H1 (cell line): ENCODE results near the gene VPS13D. TPM values are rescaled to one million over a fixed set of nuclear protein-coding genes. Genes with fewer than 3 reads are reported as not detected.

ENCODE experiments used
- CTCF ChIA-PET: fragments of 300-600 bp; sonication (Branson Sonifier 250); formaldehyde crosslinking; loops from one replicate; lab custom pipeline; 2021; ENCODE audit not compliant: partially characterized antibody; lab: Charles Lee
- POLR2A ChIA-PET: fragments of 300-600 bp; sonication (Branson Sonifier 250); formaldehyde crosslinking; loops from one replicate; lab custom pipeline; 2021; ENCODE audit warnings: inconsistent platforms; ENCODE audit not compliant: partially characterized antibody; lab: Charles Lee
- DNase-seq, 2 experiments: peaks; one replicate each; pipeline versions ENCODE4 v3.0.0 to v3.0.0-alpha.2; 2010 to 2022; ENCODE audit warnings: low spot score in 2 of 2, low read depth in 1 of 2, mixed read lengths in 1 of 2
- FAIRE-seq: peaks from 2 replicates; lab custom pipeline; 2011; peaks lifted over from hg19 to GRCh38; lab: Jason Lieb, UNC
- H2AFZ ChIP-seq: 2 replicates; pipeline ENCODE4 v1.8.1; 2012; ENCODE audit warnings: low read length, inconsistent platforms
- H2AK5ac ChIP-seq: 2 replicates; pipeline ENCODE4 v1.6.1; 2013; ENCODE audit warnings: low read depth, low read length
- H2BK120ac ChIP-seq: replicated peaks from 2 replicates; pipeline ENCODE3; 2013; ENCODE audit warnings: low read depth, low read length, inconsistent platforms
- H2BK12ac ChIP-seq: 2 replicates; pipeline ENCODE4 v1.6.1; 2013; ENCODE audit warnings: low read depth, low read length
- H2BK15ac ChIP-seq: 2 replicates; pipeline ENCODE4 v1.6.1; 2013; ENCODE audit warnings: low read length
- H2BK20ac ChIP-seq: 2 replicates; pipeline ENCODE4 v1.6.1; 2013; ENCODE audit warnings: low read length
- H2BK5ac ChIP-seq: 2 replicates; pipeline ENCODE4 v1.6.1; 2013; ENCODE audit warnings: low read depth, low read length
- H3K14ac ChIP-seq: 2 replicates; pipeline ENCODE4 v1.6.1; 2013; ENCODE audit warnings: inconsistent platforms; ENCODE audit not compliant: insufficient read length
- H3K18ac ChIP-seq: 2 replicates; pipeline ENCODE4 v1.6.1; 2013; ENCODE audit warnings: low read length; ENCODE audit errors: extremely low read depth
- H3K23ac ChIP-seq: 2 replicates; pipeline ENCODE4 v1.6.1; 2013; ENCODE audit warnings: inconsistent platforms; ENCODE audit not compliant: insufficient read length
- H3K23me2 ChIP-seq: 2 replicates; pipeline ENCODE4 v1.6.1; 2013; ENCODE audit warnings: low read depth, low read length
- H3K27ac ChIP-seq: 2 replicates; pipeline ENCODE4 v1.6.1; 2011; ENCODE audit warnings: low read depth, low read length, inconsistent platforms
- H3K27me3 ChIP-seq, 4 experiments: replicated peaks in 1 of 4; 1 replicate in 1 of 4; 2 replicates in 3 of 4; pipeline versions ENCODE4 v1.6.1 to v1.8.1; 2011 to 2013; ENCODE audit warnings: low read length in 3 of 4, mild to moderate bottlenecking in 3 of 4, inconsistent platforms in 2 of 4, mixed read lengths in 2 of 4, moderate library complexity in 1 of 4; ENCODE audit not compliant: control insufficient read depth in 3 of 4, insufficient read depth in 3 of 4; ENCODE audit errors: extremely low read depth in 1 of 4
- H3K36me3 ChIP-seq, 4 experiments: 2 replicates each; pipeline versions ENCODE4 v1.6.1 to v1.8.1; 2011 to 2013; ENCODE audit warnings: mild to moderate bottlenecking in 4 of 4, low read length in 3 of 4, moderate library complexity in 2 of 4, control low read depth in 1 of 4, inconsistent platforms in 1 of 4; ENCODE audit not compliant: insufficient read depth in 4 of 4, control insufficient read depth in 2 of 4
- H3K4ac ChIP-seq: replicated peaks from 2 replicates; pipeline ENCODE3; 2013; ENCODE audit warnings: low read length, low read depth, mixed read lengths, inconsistent platforms; ENCODE audit not compliant: insufficient read length
- H3K4me1 ChIP-seq, 4 experiments: replicated peaks in 1 of 4; 1 replicate in 1 of 4; 2 replicates in 3 of 4; pipeline versions ENCODE4 v1.6.1 to v1.8.1; 2011 to 2013; ENCODE audit warnings: low read length in 3 of 4, inconsistent platforms in 2 of 4, mixed read lengths in 1 of 4; ENCODE audit not compliant: insufficient read depth in 4 of 4, control insufficient read depth in 3 of 4
- H3K4me2 ChIP-seq, 2 experiments: 2 replicates each; pipeline versions ENCODE4 v1.6.1 to v1.8.1; 2011 to 2013; ENCODE audit warnings: low read depth in 2 of 2, low read length in 2 of 2, control low read depth in 1 of 2, inconsistent platforms in 1 of 2, mild to moderate bottlenecking in 1 of 2; ENCODE audit not compliant: insufficient read depth in 1 of 2
- H3K4me3 ChIP-seq, 4 experiments: fragments of 200-600, 300-600 bp in 1 of 4; sonication (generic), shearing (Covaris generic), sonication (Bioruptor Twin) in 1 of 4; 2 replicates each; pipeline versions ENCODE4 v1.5.1 to v1.8.1; 2011 to 2016; ENCODE audit warnings: low read length in 4 of 4, low read depth in 3 of 4, control low read depth in 2 of 4, inconsistent platforms in 2 of 4, mild to moderate bottlenecking in 2 of 4, mixed read lengths in 1 of 4, moderate library complexity in 1 of 4; ENCODE audit not compliant: insufficient read depth in 2 of 4; ENCODE audit errors: extremely low read depth in 1 of 4
- H3K56ac ChIP-seq: replicated peaks from 2 replicates; pipeline ENCODE3; 2013; ENCODE audit warnings: low read depth, mild to moderate bottlenecking, mixed read lengths, low read length, inconsistent platforms; ENCODE audit not compliant: insufficient read length
- H3K79me1 ChIP-seq: 2 replicates; pipeline ENCODE4 v1.6.1; 2013; ENCODE audit warnings: low read depth, low read length, control low read depth
- H3K79me2 ChIP-seq, 2 experiments: 2 replicates each; pipeline versions ENCODE4 v1.6.1 to v1.8.1; 2012 to 2013; ENCODE audit warnings: low read length in 2 of 2, mild to moderate bottlenecking in 2 of 2, inconsistent platforms in 1 of 2; ENCODE audit not compliant: insufficient read depth in 2 of 2, control insufficient read depth in 1 of 2
- H3K9ac ChIP-seq, 4 experiments: replicated peaks in 1 of 4; 1 replicate in 1 of 4; 2 replicates in 3 of 4; pipeline versions ENCODE4 v1.6.1 to v1.8.1; 2011 to 2013; ENCODE audit warnings: low read depth in 3 of 4, low read length in 3 of 4, control low read depth in 2 of 4, mild to moderate bottlenecking in 2 of 4, moderate library complexity in 2 of 4, inconsistent platforms in 1 of 4; ENCODE audit errors: extremely low read depth in 1 of 4
- H3K9me3 ChIP-seq, 2 experiments: 2 replicates each; pipeline versions ENCODE4 v1.6.1 to v1.8.1; 2012 to 2013; ENCODE audit warnings: mild to moderate bottlenecking in 2 of 2, moderate library complexity in 2 of 2, control low read depth in 1 of 2, inconsistent platforms in 1 of 2, low read depth in 1 of 2, low read length in 1 of 2, mixed read lengths in 1 of 2; ENCODE audit not compliant: insufficient read depth in 2 of 2
- H4K20me1 ChIP-seq, 2 experiments: replicated peaks in 1 of 2; 2 replicates each; pipeline versions ENCODE3 to v1.8.1; 2011 to 2013; ENCODE audit warnings: inconsistent platforms in 2 of 2, low read length in 2 of 2, mild to moderate bottlenecking in 1 of 2; ENCODE audit not compliant: insufficient read depth in 2 of 2, control insufficient read depth in 1 of 2
- H4K5ac ChIP-seq: 2 replicates; pipeline ENCODE4 v1.6.1; 2013; ENCODE audit warnings: low read length, low read depth, mixed read lengths, inconsistent platforms; ENCODE audit not compliant: insufficient read length
- H4K8ac ChIP-seq: 2 replicates; pipeline ENCODE4 v1.8.0; 2013; ENCODE audit warnings: mild to moderate bottlenecking, moderate library complexity, low read length, inconsistent platforms; ENCODE audit not compliant: insufficient read depth; ENCODE audit errors: extremely low read depth
- H4K91ac ChIP-seq: replicated peaks from 2 replicates; pipeline ENCODE3; 2013; ENCODE audit warnings: low read length, mixed read lengths, inconsistent platforms; ENCODE audit not compliant: insufficient read length
- CEBPB ChIP-seq: IDR thresholded peaks from 2 replicates; pipeline ENCODE4 v1.6.1; 2012; ENCODE audit warnings: low read depth, low read length
- HDAC2 ChIP-seq, 2 experiments: fragments of 300-600 bp in 1 of 2; sonication (generic) in 1 of 2; IDR thresholded peaks; 2 replicates each; pipeline ENCODE4 v1.6.1; 2011 to 2012; ENCODE audit warnings: low read depth in 2 of 2, low read length in 2 of 2, mild to moderate bottlenecking in 2 of 2, moderate library complexity in 2 of 2, borderline replicate concordance in 1 of 2, inconsistent platforms in 1 of 2
- SP2 ChIP-seq: IDR thresholded peaks from 2 replicates; pipeline ENCODE4 v1.6.1; 2012; ENCODE audit warnings: mild to moderate bottlenecking, low read length, inconsistent platforms
- WGBS, 2 experiments: shearing (Covaris generic) in 1 of 2; methylation state at CpG; one replicate each; pipeline versions ENCODE4 v1.1.6 to v1.1.7; 2013 to 2015; ENCODE audit warnings: low lambda C conversion rate in 2 of 2, mixed read lengths in 2 of 2, inconsistent platforms in 1 of 2, low coverage in 1 of 2, missing lambda C conversion rate in 1 of 2; ENCODE audit not compliant: insufficient replicate concordance in 2 of 2, insufficient coverage in 1 of 2, insufficient read length in 1 of 2; ENCODE audit errors: extremely low coverage in 1 of 2, missing lambda C conversion rate in 1 of 2; 5-methylcytosine and 5-hydroxymethylcytosine counted together
- polyA plus RNA-seq, 7 experiments: library from polyadenylated mRNA; depleted of rRNA in 3 of 7; stranded (reverse) in 5 of 7; unstranded in 2 of 7; fragments of >200 nt in 5 of 7; fragments of 200-250 nt in 2 of 7; gene quantifications; 1 replicate in 5 of 7; 2 replicates in 1 of 7; 4 replicates in 1 of 7; pipeline versions ENCODE4 v1.2.1 to v1.2.3, GENCODE V29; 2011 to 2013; ENCODE audit warnings: missing spikeins in 2 of 7, mixed read lengths in 2 of 7
- total RNA-seq: library from RNA; stranded (reverse); fragmentation: NEBNext Ultra II Directional; extraction: Animal tissue kit (Norgen Biotek cat#: 25700); gene quantifications from 2 replicates; pipeline ENCODE4 v1.2.1, GENCODE V29; 2021

VPS13D gene
- total and polyA plus RNA-seq, 2 of the 8 experiments (the other 6 are each of a cell fraction or from before 2014, with no cell fraction given): 10.9 to 31.2 TPM

DNA sequence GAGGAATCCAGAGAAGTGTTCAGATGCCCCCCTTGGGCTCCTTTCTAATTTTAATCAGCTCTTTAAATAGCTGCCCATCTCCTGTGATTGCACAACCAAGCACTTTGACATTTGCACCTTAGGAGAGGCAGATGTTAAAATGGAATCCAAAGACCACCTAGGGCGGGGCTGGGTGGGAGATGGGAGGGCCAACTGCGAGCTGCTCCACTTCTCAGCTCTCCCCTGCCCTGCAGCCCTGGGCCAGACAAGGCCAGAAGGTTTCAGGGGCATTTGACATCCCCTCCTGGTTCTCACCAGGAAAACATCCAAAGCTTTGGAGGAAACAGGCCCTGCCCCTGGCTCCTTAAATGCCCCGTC, 281.3 kb downstream of the VPS13D start:
- Histone ChIP-seq H2AFZ (no peak overlapping the region), H3K9me3 (no peaks in the 10 kb centered on the region), H3K4me1 (peaks cover 0 to 14% (median 10%) of the 10 kb centered on the region in 4 experiments; a peak in 6 of 7 replicates), H3K18ac (no peak overlapping the region), H2BK20ac (no peak overlapping the region), H3K27me3 (no peaks in the 10 kb centered on the region), H3K36me3 (no peaks in the 10 kb centered on the region), H2BK12ac (no peak overlapping the region), H3K9ac (no peak overlapping the region), H3K23me2 (no peaks in the 10 kb centered on the region), H3K27ac (no peak overlapping the region), H3K56ac (no peak overlapping the region), H3K4me2 (0 out of 4 replicates have a peak overlapping the region, but pooled peaks of 1 of the 2 experiments have one; percentile 13), H2BK120ac (no peak overlapping the region), H2BK5ac (no peak overlapping the region), H2BK15ac (no peak overlapping the region), H3K4me3 (no peak overlapping the region), H3K4ac (no peak overlapping the region), H2AK5ac (no peak overlapping the region), H4K20me1 (peaks cover 0 to 1% of the 10 kb centered on the region in 2 experiments), H4K8ac (no peak overlapping the region), H3K23ac (no peak overlapping the region), H4K5ac (no peak overlapping the region), H4K91ac (no peak overlapping the region), H3K79me1 (no peaks in the 10 kb centered on the region), H3K14ac (no peak overlapping the region)
- FAIRE-seq: no peak
- no peak for DNase-seq
- WGBS, 2 experiments: 74% methylated on average over 3 of the region's 3 CpGs; no CpG with 5 or more reads in 1 of the 2 experiments
- ChIA-PET CTCF (interaction anchor here (0.6 to 2.0 kb wide), 7 partner anchors 13 to 1451 kb away, joined by 3 to 5 read pairs (median 3); partner anchors contain the start of gene SRM), POLR2A (interaction anchor here (1.8 kb wide), 1 partner anchor 9 kb away, joined by 6 read pairs; no protein-coding TSS in a partner anchor)
- no peak for TF ChIP-seq HDAC2 (IDR thresholded peaks at IDR 0.05; ENCODE audit: borderline replicate concordance in 1 of 2, low read depth in 2 of 2, low read length in 2 of 2)
- TF ChIP-seq SP2: no peak
- TF ChIP-seq CEBPB: peak; percentile 87
- TF ChIP-seq, all 59 proteins: peak for 1
- no peaks in the 10 kb centered on the region for H3K79me2 ChIP-seq
